GM12878 (cell line): Measurements from ENCODE around the gene DDX56. TPM values are rescaled to one million over a fixed set of nuclear protein-coding genes. Genes with fewer than 3 reads are reported as not detected.

Experiments
- ATAC-seq: fragments of 200-7000 bp; cut with Tn5 transposase; 3 replicates; pipeline ENCODE4 v1.9.1; 2020; ENCODE audit warnings: mild to moderate bottlenecking, moderate library complexity
- BruUV-seq: library from RNA; stranded (reverse); fragments of 400-500 nt; replicated peaks from 2 replicates; lab custom pipeline; 2021; lab: Mats Ljungman, UMichigan
- CTCF ChIA-PET: fragments of 300-600 bp; sonication (Branson Sonifier 250); formaldehyde crosslinking; extraction: SDS; loops from one replicate; lab custom pipeline; 2021; ENCODE audit warnings: inconsistent platforms; lab: Yijun Ruan, JAX
- POLR2A ChIA-PET: fragments of 350-600 bp; formaldehyde crosslinking; extraction: SDS; loops from one replicate; lab custom pipeline; 2021; ENCODE audit warnings: inconsistent platforms; lab: Charles Lee
- RAD21 ChIA-PET: fragments of 300-600 bp; sonication (Branson Sonifier 250); formaldehyde crosslinking; loops from one replicate; lab custom pipeline; 2023; ENCODE audit warnings: antibody characterized with exemption; ENCODE audit not compliant: unreplicated experiment; lab: Charles Lee
- SMC1A ChIA-PET: fragments of 300-600 bp; sonication (Branson Sonifier 250); formaldehyde crosslinking; loops from one replicate; lab custom pipeline; 2023; ENCODE audit not compliant: unreplicated experiment, uncharacterized antibody; lab: Charles Lee
- DNase-seq: peaks from one replicate; pipeline ENCODE4 v3.0.0-alpha.2; 2011; ENCODE audit warnings: low read depth, low spot score
- FAIRE-seq: peaks from 3 replicates; lab custom pipeline; 2011; peaks lifted over from hg19 to GRCh38; lab: Jason Lieb, UNC
- H2AFZ ChIP-seq: 2 replicates; pipeline ENCODE4 v1.6.0; 2011; ENCODE audit warnings: low read depth, low read length, control low read depth; ENCODE audit not compliant: control insufficient read depth
- H3K27ac ChIP-seq: 2 replicates; pipeline ENCODE4 v1.5.1; 2011; ENCODE audit warnings: control low read depth; ENCODE audit not compliant: control insufficient read depth, insufficient read depth
- H3K27me3 ChIP-seq, 2 experiments: replicated peaks in 1 of 2; 2 replicates each; pipeline versions ENCODE4 v1.6.0 to v1.6.1; 2011; ENCODE audit warnings: low read length in 1 of 2; ENCODE audit not compliant: control insufficient read depth in 2 of 2, insufficient read depth in 2 of 2
- H3K36me3 ChIP-seq, 2 experiments: 2 replicates each; pipeline ENCODE4 v1.5.1; 2011; ENCODE audit warnings: low read length in 1 of 2; ENCODE audit not compliant: control insufficient read depth in 2 of 2, insufficient read depth in 2 of 2
- H3K4me1 ChIP-seq: 2 replicates; pipeline ENCODE4 v1.6.1; 2011; ENCODE audit warnings: mild to moderate bottlenecking, low read length, moderate library complexity, mixed read lengths; ENCODE audit not compliant: control insufficient read depth, insufficient read depth
- H3K4me2 ChIP-seq: 2 replicates; pipeline ENCODE4 v1.6.0; 2011; ENCODE audit warnings: control low read depth; ENCODE audit not compliant: control insufficient read depth, insufficient read depth
- H3K4me3 ChIP-seq: fragments of 200-600 bp; sonication (generic); 2 replicates; pipeline ENCODE4 v1.5.1; 2016
- H3K79me2 ChIP-seq: 2 replicates; pipeline ENCODE4 v1.6.0; 2011; ENCODE audit warnings: low read length; ENCODE audit not compliant: control insufficient read depth, insufficient read depth
- H3K9ac ChIP-seq: 2 replicates; pipeline ENCODE4 v1.8.0; 2011; ENCODE audit warnings: low read length, control low read depth, mixed read lengths; ENCODE audit not compliant: control insufficient read depth, insufficient read depth
- H3K9me3 ChIP-seq: replicated peaks from 3 replicates; pipeline ENCODE4 v1.5.1; 2011; ENCODE audit warnings: mild to moderate bottlenecking, low read length; ENCODE audit not compliant: control insufficient read depth, insufficient read depth
- H4K20me1 ChIP-seq: 2 replicates; pipeline ENCODE4 v1.6.0; 2011; ENCODE audit not compliant: control insufficient read depth, insufficient read depth
- BCL3 ChIP-seq: IDR thresholded peaks from 2 replicates; pipeline ENCODE4 v1.6.1; 2011; ENCODE audit warnings: borderline replicate concordance, low read depth, mild to moderate bottlenecking, moderate library complexity, low read length; ENCODE audit not compliant: insufficient read depth, poor library complexity, severe bottlenecking
- BMI1 ChIP-seq: fragments of 450-650 bp; IDR thresholded peaks from 2 replicates; pipeline ENCODE4 v1.6.1; 2016; ENCODE audit warnings: mild to moderate bottlenecking, moderate library complexity, borderline replicate concordance
- CEBPB ChIP-seq, 2 experiments: fragments of 150-350 bp in 1 of 2; IDR thresholded peaks; 2 replicates each; pipeline ENCODE4 v1.6.1; 2012 to 2014; ENCODE audit warnings: low read depth in 2 of 2, low read length in 2 of 2, borderline replicate concordance in 1 of 2, inconsistent platforms in 1 of 2
- NRF1 ChIP-seq: conservative IDR thresholded peaks from 2 replicates; pipeline ENCODE4 v1.6.1; 2011; ENCODE audit warnings: mild to moderate bottlenecking, low read depth, low read length, improper control_type of control experiment
- ZBTB40 ChIP-seq: fragments of 450-650 bp; IDR thresholded peaks from 2 replicates; pipeline ENCODE4 v1.6.1; 2016; ENCODE audit warnings: mild to moderate bottlenecking, moderate library complexity, borderline replicate concordance
- WGBS: methylation state at CpG from one replicate; pipeline ENCODE4 v1.1.6; 2016; ENCODE audit warnings: low lambda C conversion rate; ENCODE audit not compliant: insufficient replicate concordance, insufficient coverage; ENCODE audit errors: missing lambda C conversion rate; 5-methylcytosine and 5-hydroxymethylcytosine counted together
- in situ Hi-C: fragments of 300-500 bp; cut with MboI; formaldehyde crosslinking; loops from 9 replicates; pipeline ENCODE4 v1.14.3; 2018; ENCODE audit warnings: mixed read lengths
- intact Hi-C: fragments of 100-400 bp; cut with micrococcal nuclease; formaldehyde crosslinking; loops from one replicate; pipeline ENCODE4 v1.14.2; 2022; ENCODE audit not compliant: unreplicated experiment
- polyA plus RNA-seq, 11 experiments: library from polyadenylated mRNA; depleted of rRNA in 4 of 11; unstranded in 6 of 11; stranded (reverse) in 5 of 11; fragments of >200 nt; fragmentation: Nextera tagmentation in 4 of 11; fragmentation: Illumina TruSeq in 1 of 11; extraction: Ambion mirVana in 4 of 11; extraction: Trizol in 1 of 11; gene quantifications; 1 replicate in 1 of 11; 2 replicates in 10 of 11; pipeline versions ENCODE4 v1.2.1 to v1.2.3, GENCODE V29; 2011 to 2016; ENCODE audit warnings: inconsistent platforms in 2 of 11, missing spikeins in 2 of 11, low read depth in 1 of 11
- total RNA-seq, 4 experiments: library from RNA; depleted of rRNA in 3 of 4; stranded (reverse); fragments of >200 nt in 3 of 4; fragmentation: Illumina TruSeq in 1 of 4; extraction: Trizol in 1 of 4; gene quantifications; 2 replicates each; pipeline versions ENCODE4 v1.2.1 to v1.2.3, GENCODE V29; 2013 to 2021

Gene DDX56
- total and polyA plus RNA-seq, 10 of the 15 experiments (the other 5 are each of a cell fraction or from before 2014, with no cell fraction given): 19.8 to 136 (median 81.3) TPM

GRCh38 chr7:44561962-44562621 lies 11.6 kb downstream of the DDX56 start:
- Histone ChIP-seq H3K9me3 (no peaks in the 10 kb centered on the region), H3K4me3 (no peak overlapping the region), H3K36me3 (peaks cover 17 to 22% of the 10 kb centered on the region in 2 experiments), H4K20me1 (peaks cover 2% of the 10 kb centered on the region; the same call in 1 of the 2 replicates), H3K4me1 (no peaks in the 10 kb centered on the region), H2AFZ (no peak overlapping the region), H3K4me2 (no peak overlapping the region), H3K27ac (no peak overlapping the region), H3K9ac (no peak overlapping the region), H3K27me3 (no peaks in the 10 kb centered on the region), H3K79me2 (no peaks in the 10 kb centered on the region)
- ATAC-seq: no peak
- intact Hi-C loops: no loop called here
- no peak for FAIRE-seq
- DNase-seq: no peak
- SMC1A ChIA-PET: no interaction called here
- in situ Hi-C loops: no loop called here
- RAD21 ChIA-PET: no interaction called here
- no TSS peak for BruUV-seq
- POLR2A ChIA-PET: no interaction called here
- CTCF ChIA-PET: no interaction called here
- WGBS: 95% methylated on average over 7 of the region's 7 CpGs
- no peak for TF ChIP-seq NRF1
- peak; percentile 26 for TF ChIP-seq BCL3
- TF ChIP-seq BMI1: no peak
- TF ChIP-seq CEBPB (IDR thresholded peaks at IDR 0.05; ENCODE audit: borderline replicate concordance in 1 of 2, low read depth in 2 of 2, low read length in 2 of 2): no peak
- no peak for TF ChIP-seq ZBTB40
